Activated CD4-positive, alpha-beta T cell treated with anti-CD3 and anti-CD28 coated beads, Interleukin-2, amount 50 U/mL, for 48 hours (primary cell): ENCODE results near the gene MYH16.

Experiments
- DNase-seq, 2 experiments: peaks; one replicate each; pipeline ENCODE4 v3.0.0-alpha.2; 2020

Gene MYH16

GRCh38 chr7:99359465-99360154, 87.0 kb downstream of the MYH16 start:
- DNase-seq = no peak
